GM21360 (cell line): ENCODE results near the gene DDX56.
"Not testable (repeated sequence)": the region's sequence is repeated elsewhere in the genome, so short reads cannot be mapped to it uniquely, and the experiment has no call there.

ENCODE experiments used
- ATAC-seq: cut with Tn5 transposase; IDR thresholded peaks from one replicate; pipeline ENCODE4 v1.9.1; 2021; ENCODE audit warnings: mild to moderate bottlenecking, moderate library complexity; ENCODE audit not compliant: unreplicated experiment

Gene DDX56

DNA sequence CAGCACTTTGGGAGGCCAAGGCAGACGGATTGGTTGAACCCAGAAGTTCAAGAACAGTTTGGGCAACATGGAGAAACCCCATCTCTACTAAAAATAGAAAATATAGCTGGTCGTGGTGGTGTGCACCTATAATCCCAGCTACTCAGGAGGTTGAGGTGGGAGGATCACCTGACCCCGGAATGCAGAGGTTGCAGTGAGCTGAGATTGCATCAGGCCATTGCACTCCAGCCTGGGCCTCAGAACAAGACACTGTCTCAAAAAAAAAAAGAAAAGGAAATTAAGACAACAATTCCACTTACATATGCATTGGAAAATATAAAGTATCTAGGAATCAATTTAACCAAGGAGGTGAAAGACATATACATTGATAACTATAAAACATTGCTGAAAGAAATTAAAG, 25.5 kb upstream of the DDX56 start:
- ATAC-seq: no peak

DNA sequence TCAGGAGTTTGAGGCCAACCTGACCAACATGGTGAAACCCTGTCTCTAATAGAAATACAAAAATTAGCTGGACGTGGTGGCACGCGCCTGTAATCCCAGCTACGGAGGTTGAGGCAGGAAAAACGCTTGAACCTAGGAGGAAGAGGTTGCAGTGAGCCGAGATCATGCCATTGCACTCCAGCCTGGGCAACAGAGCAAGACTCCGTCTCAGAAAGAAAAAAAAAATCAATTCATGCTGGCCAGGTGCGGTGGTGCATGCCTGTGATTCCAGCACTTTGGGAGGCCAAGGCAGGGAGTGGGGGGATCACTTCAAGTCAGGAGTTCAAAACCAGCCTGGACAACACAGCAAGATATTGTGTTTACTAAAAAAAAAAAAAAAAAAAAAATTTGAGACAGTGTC, 23.5 kb upstream of the DDX56 start:
- ATAC-seq: not testable (repeated sequence)

DNA sequence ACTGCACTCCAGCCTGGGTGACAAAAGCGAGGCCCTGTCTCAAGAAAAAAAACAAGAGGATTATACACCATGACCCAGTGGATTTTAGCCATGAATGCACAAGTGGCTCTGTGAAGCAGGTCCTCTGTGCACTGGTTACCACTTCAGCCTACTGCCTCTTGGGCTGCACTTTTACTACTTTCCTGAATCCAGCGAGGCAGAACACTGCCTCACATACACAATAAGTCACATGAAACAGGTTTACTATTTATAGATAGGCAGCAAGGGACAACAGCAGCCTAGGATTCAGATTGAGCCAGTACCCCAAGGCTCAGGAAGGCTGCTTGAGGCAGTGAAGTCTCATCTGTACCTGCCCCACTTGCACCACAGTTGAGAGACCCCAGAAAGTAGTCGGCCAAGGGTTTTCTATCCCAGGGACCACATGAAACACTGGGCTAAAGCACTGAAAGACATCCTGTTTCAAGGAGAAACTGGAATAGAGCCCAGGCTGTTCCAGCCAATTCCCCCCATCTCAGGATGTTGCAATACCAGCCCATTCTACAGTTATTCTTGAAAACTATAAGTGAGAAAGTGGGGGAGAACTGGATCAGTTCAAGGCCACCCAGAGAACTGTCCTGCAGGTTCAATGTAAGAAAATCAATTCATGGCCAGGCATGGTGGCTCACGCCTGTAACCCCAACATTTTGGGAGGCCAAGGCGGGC, 22.4 kb upstream of the DDX56 start:
- ATAC-seq: no peak

DNA sequence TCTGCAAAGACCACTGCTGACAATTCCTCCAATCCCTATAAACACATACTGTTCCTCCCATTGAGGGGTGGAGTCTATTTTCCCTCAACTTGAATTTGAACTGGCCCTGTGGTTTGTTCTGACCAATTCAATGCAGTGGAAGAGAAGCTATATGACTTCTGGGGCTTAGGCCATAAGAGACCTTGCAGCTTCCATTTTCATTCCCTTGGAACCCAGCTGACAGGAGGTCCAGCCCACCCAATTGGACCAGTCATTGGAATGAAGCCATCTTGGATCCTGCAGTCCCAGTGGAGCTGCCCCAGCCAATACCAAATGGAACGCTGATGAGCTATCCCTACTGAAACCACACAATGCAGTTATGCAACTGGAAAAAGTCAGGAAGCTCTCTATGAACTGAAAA, 17.2 kb upstream of the DDX56 start:
- ATAC-seq: no peak

DNA sequence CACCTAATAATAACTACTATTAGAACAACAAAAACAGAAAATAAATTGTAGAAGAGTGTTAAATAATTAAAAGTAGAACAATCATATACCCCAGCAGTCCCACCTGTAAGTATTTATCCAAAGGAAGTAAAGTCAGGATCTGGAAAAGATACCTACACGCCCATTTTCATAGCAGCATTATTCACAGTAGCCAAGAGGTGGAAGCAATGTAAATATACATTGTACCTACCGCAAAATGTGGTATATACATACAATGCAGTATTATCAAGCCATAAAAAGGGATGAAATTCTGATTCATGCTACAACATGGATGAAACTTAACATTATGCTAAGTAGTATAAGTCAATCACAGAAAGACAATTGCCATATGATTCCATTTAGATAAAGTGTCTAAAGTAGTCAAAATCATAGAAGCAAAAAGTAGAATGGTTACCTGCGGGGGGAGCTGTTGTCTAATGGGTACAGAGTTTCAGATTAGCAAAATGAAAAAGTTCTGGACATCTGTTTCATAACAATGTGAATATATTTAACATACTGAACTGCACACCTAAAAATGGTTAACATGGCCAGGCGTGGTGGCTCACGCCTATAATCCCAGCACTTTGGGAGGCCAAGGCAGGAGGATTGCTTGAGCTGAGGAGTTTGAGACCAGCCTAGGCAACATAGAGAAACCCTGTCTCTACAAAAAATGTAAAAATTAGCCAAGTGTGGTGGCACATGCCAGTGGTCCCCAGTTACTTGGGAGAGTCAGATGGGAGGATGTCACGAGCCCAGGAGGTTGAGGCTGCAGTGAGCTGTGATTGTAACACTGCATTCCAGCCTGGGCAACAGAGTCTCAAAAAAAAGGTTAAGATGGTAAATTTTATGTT, 14.4 kb upstream of the DDX56 start:
- no peak for ATAC-seq

DNA sequence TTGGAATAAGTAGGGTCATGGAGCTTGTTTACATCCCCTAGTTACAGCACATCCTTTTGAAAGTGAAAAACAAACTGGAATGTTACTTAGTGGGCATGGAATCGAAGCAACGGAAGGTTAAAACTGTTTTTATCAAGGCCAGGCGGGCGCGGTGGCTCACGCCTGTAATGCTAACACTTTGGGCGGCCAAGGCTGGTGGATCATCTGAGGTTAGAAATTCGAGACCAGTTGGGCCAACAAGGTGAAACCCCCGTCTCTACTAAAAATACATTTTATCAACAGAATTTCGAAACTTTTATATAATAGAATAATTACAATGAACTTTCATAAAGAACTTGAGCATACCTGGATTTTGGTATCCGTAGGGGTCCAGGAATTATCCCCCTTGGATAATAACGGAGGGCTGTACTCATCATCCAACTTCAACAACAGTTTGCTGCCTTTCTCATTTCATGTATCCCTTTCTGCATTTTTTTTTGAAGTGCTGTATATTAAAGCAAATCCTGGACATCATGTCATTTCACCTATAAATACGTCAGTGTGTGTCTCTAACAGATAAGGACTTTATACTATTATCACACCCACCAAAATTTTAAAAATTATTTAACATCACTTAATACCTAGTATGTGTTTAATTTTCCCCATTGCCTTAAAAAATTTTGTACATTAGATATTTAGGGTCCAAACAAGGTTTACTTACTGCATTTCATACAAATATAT, 9.6 kb upstream of the DDX56 start:
- ATAC-seq: no peak

DNA sequence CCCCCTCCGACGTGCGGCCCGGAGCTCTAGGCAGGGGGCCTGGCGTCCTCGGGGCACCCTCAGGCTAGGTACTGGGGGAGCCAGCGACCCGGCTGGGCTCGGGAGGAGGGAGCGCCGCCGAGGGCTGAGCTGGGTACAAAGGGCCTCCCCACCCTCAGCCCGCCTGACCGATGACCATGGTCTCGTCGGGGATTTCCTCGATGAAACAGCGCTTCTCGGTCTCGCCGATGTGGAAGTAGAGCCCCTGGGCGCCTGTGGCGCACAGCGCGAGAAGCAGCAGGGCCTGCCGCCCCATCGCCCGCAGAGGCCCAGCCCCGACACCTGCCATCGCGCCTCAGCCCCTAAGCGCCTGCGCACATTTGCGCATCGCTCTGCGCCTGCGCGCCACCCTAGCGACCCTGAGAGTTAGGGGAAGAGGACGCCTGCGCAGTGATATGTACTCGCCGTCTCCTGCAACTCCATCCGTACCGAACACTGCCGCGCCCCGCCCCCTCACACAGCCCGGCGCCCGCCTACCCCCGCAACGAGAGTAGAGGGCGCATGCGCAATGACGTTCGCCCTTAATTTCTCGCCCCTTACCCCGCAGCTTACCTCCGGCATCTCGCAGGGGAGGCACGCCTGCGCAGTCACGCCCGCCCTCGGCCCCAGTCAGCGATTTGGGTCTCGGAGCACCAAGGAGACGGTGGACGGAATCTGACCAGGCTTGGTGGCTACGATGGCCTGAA, 8.3 kb upstream of the DDX56 start, which contains the start of gene TMED4:
TMED4 (minus strand) TSS at position 353 of the 725 bp plus-strand sequence; CDS start at position 328, 25 bp downstream.
- ATAC-seq: peak; percentile 73

DNA sequence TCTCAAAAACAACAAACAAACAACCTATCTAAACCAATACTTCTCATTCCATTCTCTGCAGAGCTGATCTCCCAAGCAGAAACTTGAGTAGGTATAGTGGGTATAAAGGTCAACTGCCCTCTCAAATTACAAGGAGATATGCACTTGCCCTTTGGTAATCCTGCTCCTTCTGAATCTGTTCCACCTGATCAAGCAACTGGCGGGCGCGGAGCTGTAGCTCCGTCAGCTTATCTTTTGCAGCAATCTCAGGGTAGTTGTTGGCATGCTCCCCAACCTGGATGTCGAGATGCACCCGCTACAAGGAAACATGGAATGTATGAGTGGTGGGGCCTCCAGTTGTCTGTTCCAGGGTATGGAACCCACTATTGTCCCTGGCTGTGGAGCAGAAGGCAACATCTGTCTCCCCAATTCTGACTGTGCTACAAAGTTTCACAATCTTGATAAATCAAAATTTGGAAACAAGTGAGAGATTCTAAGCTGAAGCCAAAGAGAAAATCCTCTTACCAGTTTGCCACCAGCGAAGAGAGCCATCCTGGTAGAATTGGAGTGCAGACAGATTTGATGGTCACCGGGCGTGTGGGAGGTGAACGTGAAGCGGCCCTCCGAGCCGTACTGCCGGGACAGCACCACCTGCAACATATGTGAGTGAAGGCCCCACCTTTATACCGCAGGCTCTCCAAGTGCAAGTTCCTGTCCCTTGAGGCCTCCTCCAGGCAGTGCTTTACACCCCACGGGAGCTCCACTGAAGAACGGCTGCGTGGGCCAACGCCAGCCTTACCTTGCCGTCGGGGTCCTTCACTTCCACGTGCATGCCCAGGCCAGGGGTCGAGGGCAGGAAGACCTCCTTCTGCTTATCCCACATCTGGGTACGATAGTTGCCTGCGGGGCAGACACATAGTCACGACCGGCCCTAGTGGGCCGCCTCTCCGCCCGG, 7.5 kb upstream of the DDX56 start:
- ATAC-seq: peak; percentile 16

DNA sequence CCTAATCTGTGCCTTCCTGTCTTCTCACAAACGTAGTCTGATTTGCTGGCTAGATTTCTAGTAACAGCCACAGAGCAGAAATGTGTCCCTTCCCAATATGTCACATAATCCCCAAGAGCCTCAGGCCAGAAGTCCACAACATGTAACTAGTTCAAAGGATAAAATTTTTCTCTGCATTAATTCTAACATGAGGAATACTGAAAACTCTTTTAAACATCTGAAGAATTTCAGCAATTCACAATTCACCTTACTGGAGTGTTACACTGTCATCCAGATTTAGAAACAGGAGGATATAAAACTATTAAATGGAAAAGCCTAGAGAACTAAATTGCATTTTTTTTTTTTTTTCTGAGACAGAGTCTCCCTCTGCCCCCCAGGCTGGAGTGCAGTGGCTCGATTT, 2.5 kb upstream of the DDX56 start:
- no peak for ATAC-seq

DNA sequence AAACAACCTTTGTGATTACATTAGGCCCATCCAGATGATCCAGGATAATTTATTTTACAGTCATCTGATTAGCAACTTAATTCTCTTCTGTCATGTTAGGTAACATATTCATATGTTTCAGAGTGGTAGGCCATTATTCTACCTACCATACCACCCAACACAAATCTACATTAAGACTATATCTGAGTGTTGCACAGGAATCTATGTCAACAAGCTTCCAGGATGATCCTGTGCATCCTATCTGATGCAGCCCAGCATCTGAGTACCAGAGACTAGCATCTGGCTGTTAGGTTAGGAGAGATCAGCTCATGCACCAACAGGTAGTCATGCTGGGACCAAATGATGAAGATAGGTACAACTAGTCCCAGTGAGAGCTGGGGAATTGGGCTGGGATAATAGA, 1.3 kb upstream of the DDX56 start:
- ATAC-seq: no peak

DNA sequence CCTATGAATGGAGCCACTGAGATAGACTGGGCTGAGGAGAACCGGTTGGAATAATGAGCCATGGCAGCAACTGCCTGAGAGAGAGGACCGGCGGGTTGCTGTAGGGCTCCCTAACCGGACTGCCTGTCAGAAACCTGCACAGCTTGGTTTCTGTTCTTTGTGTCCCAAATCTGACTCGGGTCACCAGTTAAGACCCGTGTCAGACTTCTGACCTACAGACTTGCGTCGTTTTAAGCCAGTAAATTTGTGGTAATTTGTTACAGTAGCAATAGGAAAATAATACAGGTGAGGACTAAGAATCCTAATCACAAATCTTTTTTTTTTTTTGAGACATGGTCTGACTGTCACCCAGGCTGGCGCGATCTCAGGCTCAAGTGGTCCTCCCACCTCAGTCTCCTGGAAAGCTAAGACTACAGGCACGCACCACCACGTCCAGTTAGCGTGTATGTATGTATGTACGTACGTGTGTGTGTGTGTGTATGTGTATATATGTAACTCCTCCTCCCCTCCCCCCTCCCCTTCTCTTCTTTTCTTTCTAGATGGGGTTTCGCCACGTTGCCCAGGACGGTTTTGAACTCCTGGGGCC, 672 bp upstream of the DDX56 start:
- no peak for ATAC-seq

DNA sequence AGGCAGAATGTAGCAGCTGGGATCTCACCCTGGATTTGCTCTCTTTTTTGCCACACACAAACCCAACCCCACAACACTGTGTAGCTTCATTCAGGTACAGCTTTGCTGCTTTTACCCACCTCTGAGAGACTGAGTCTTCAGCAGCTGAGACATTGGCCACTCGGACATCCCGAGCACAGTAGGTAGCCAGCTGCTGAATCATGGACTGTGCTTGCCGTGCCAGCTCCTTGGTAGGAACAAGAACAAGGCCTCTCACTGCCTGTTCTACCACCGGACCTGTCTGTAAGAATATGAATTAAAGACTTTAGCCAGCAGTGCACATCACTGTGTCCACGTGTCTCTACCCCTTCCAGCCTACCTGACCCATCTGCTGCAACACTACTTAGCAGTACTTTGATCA, 937 bp downstream of the DDX56 start:
- ATAC-seq: no peak

DNA sequence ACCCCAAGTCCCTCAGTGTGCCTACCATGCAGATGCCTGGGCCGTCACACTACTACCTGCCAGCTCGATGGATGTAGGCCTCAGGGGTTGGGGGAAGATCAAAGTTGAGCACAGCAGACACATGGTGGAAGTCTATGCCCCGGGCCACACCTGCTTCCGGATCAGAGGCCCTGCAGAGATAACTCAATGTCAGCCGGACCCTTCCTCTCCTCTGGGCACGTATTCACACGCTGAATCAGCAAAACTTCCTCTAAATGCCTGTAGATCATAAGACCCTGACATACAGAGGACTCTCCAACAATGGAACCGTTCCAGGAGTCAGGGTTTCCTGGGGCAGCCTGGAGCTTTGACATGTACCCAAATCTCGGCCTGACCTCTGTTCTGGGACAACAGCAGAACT, 3.7 kb downstream of the DDX56 start:
- ATAC-seq: no peak

DNA sequence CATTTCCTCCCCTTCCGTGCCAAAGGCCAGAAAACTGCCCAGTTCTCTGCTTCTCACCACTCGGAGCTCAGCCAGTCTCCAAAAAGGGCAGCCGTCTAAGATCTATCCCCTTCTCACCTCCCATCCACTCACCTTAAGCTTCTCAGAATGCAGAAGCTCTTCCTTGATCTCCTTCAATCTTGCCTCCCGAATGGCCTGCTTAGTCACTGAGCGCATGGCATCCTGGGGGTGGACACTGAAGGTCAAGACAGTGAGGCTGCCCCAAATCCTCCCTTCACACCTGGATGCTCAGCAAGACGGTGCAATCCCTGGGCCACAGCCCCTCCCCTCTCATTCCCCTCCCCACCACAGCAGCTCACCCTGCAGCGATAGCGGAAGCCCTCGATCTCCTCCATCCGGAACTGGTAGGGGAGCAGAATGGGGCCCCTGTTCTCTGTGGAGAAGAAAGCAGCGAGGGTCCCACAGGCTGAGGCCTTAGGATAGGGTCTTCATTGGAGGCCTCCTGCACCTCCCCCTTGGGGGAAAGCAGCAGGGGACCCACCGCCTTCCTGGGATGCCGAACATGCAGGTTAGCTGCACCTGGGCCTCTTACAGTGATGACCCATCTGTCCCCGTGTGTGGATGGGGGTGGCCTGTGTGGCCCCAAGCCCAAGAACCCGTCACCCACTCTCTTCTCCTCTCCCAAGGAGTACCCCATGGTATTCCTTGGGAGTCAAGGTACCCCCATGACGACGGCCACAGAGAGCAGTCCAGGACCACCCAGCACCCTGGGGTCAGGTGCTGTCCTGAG, 4.7 kb downstream of the DDX56 start:
- ATAC-seq: no peak

DNA sequence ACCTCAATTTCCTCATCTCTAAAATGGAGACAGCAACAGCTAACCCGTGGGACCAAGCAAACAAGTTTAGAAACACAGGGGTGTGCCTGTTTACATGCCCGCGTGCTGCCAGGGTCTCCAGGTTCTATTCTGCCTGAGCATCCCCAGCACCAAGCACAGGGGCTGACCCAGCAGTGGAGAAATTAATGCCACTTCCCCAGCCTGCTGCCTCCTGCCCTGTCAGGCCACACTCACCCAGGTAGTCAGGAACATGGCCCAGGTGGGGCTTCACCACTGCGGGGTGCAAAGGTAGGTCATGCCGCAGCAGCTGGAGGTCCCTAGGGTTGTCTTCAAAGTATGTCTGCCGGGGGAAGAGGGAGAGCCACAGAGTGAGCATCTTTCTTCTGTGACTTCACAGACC, 5.8 kb downstream of the DDX56 start:
- no peak for ATAC-seq

DNA sequence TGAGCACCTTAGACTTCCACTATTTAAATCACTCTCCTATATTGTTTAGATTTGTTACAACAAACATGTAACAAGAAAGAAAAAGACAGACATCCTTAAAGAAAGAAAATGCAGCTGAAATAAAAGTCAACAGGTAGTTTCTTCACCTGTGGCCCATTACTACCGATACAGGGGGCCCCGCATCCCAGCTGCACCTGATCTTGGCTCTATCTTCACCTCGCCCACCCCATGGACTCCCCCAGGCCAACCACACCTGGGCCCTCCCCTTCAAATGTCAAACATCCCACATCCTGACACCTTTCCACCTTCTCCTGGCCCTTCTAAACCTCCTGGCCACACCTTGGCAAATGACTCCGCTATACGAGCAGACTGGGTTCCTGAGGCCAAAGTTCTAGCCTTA, 7.0 kb downstream of the DDX56 start:
- ATAC-seq: no peak

DNA sequence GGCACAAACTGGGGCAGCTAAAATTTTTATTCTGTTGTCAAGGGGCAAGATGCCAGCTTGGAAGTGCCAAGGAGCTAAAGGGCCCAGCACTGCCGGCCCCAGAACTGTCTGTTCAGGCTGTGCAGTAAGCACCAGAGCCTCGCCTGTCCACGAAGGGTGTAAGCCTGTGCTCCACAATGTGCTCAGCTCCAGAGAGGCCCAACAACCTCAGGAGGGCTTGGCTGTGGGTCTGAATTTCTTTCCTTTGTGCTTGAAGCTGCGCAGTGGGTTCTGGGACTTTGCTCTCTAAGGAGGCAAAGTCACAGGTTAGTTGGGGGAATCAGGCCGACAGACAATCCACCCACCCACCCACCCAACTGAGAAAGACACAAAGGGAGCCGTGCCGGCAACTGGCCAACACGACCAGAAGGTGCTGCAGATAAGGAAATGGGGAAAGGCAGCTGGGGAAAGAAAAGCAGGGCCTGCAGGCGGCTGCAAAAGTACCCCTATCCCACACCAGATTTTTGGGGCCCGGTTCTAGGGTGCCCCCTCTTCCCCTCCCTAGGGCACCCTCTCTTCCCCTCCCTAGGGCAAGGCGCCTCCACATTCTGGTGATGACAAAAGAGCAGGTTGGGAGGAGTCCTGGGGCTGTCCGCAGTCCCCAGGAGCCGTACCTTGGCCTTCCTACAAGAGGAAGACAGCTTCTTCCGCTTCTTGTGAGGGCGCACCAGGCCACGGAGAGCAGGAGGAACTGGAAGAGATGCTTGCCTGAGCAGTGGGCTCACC, 7.7 kb downstream of the DDX56 start:
- ATAC-seq: no peak
